GM19467 (cell line): Measurements from ENCODE around the gene PYHIN1.
A peak's percentile ranks its signal among the peaks of the same experiment; 100 is the strongest.

ENCODE experiments used
- ATAC-seq: cut with Tn5 transposase; IDR thresholded peaks from one replicate; pipeline ENCODE4 v1.9.1; 2021; ENCODE audit warnings: mild to moderate bottlenecking, moderate library complexity; ENCODE audit not compliant: unreplicated experiment

Gene PYHIN1

DNA sequence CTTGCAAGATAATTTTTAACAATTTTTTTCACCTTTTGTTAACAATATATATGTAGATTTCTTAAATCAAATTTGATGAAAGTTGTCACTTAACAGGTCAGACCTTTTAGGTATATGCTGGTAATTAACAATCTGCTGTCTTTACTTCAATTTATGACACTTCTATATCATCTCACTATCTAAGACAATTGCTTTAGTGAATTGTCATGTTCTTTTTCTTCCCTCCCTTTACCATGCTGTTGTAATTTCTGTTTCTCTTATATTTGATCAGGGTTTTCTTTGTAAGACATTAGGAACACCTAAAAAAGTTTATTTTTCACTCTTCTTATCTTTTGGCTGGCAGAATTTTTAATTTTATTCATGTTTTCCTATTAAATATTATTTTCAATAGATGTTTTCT is 80.4 kb downstream of the PYHIN1 start:
- ATAC-seq: no peak

DNA sequence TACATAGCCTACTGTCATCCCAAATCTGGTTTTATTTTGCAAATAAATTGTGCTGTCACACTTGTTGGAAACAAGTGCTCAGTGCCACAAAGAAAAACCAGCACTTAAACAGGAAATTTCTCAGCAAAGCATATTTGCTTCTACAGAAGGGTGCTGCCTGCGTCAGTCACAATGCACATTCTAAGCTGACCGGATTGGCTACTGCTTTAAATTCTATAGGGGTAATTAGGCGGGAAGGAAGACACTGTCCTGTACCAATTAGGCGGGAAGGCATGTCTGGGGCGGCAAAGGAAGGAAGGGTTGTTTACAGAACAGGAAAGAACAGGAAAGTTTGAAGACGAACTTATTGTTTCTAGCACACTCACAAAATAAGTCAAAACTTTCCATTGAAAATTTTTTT is 81.1 kb downstream of the PYHIN1 start:
- peak; percentile 27 for ATAC-seq

DNA sequence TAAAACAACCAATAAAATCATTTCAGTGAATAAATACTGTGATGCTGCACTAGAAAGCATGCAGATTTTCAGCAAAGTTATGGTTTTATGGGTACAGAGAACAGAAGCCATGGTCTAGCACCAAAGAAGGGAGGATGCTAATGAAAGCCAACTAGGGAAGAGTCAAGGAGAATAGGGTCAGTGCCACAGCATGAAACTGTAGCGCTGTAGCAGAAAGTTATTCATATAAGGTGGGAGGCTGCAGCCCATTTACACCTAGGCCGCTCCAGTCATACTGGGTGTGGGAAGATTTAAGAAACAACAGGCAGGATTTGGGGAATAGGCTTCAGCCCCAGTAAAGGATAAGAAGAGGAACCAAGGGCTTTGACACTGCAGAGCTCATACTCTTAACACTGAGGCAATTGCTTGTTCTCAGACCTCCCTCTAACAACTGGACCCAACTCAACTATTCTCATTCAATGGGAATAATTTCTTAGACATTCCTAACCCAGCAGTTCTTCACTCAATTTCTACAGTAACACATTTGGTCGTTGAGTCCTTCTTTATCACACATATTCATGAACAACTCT is 82.7 kb downstream of the PYHIN1 start:
- no peak for ATAC-seq

DNA sequence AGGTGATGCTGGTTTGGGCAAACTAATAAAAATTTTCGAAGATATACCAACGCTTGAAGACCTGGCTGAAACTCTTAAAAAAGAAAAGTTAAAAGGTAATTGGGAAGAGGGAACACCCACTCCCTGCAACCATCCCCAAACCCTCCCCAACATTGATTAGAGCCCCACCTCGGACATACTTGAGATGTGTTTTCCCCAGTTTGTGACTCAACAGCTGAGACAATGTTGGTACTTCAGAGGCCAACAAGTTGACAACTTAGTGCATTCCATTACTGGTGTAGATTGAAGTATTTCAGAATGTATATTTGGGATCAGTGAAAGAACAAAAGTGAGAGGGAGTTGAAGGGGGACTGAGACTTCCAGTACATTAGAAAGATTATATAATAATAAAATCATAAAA is 83.5 kb downstream of the PYHIN1 start:
- no peak for ATAC-seq

DNA sequence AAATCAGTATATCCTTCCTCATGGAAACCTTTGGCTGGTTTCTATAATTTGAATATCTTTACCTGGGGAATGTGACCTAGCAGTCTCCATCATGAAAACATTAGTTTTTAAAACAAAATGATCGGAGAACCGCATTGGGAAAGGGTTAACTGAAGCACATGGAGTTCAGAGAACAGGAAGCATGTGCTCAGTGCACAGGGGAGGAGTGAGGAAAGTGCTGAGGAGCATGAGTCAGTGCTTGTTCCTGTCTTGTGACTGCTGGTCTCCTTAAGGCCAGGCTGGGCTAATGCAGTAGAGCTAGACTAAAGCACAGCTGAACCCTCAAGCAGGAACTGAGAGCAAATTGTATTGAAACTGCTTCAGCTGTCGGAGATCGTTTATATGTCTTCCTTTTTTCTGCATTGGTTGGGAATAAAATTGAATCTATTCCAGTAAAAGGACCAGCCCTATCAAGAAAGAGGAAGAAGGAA is 84.1 kb downstream of the PYHIN1 start:
- peak; percentile 89 for ATAC-seq

DNA sequence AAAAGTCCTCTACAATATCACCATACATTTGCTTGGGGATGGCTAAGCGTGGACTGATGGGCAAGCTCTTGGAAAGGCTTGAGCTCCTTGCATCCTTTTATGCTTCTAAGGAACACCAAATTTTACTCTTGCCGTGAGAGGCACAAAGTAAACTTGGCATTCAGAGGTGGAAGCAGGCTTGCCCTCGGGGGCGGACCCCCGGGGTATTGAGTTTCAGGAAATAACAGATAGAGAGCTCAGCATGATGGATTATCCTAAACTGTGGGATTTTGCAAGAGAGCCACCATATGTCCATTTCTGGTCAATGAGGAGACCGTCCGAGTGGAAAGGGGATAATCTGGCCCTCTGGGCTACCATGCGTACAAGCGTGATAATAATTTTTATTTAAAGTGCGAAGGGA is 92.4 kb downstream of the PYHIN1 start:
- no peak for ATAC-seq

DNA sequence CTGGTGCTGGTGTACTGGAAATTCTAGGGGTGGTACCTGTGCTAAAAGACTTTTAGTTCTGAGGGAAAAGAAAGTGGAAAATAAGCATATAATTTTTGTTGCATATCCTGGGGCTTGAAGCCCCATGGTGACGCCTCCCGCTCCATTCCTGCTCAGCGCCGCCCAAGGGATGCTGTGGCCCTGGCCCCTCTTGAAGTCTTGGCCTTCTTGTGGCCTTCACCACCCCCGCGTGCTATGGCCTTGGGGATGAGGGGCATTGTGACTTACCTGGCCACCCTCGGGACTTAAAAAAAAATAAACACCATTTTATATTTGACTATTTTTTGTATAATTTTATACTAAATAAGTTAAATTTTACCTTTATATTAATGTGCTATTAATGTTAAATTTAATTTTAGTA is 93.7 kb downstream of the PYHIN1 start:
- ATAC-seq: no peak
